IPS DF 6.9 (cell line): ENCODE measurements around the gene NOLC1.

ENCODE experiments used
- DNase-seq: peaks from one replicate; pipeline ENCODE4 v3.0.0-alpha.2; 2013; ENCODE audit warnings: low read depth, low spot score
- H3K27ac ChIP-seq: one replicate; pipeline ENCODE4 v1.5.1; 2013; ENCODE audit warnings: low read length, control low read depth
- H3K27me3 ChIP-seq: 2 replicates; pipeline ENCODE4 v1.6.1; 2013; ENCODE audit warnings: mild to moderate bottlenecking, low read length; ENCODE audit not compliant: control insufficient read depth, insufficient read depth
- H3K36me3 ChIP-seq: 2 replicates; pipeline ENCODE4 v1.6.1; 2013; ENCODE audit warnings: low read length; ENCODE audit not compliant: control insufficient read depth, insufficient read depth
- H3K4me1 ChIP-seq: 2 replicates; pipeline ENCODE4 v1.6.1; 2013; ENCODE audit warnings: low read length; ENCODE audit not compliant: control insufficient read depth, insufficient read depth
- H3K4me3 ChIP-seq: 2 replicates; pipeline ENCODE4 v1.5.1; 2013; ENCODE audit warnings: mild to moderate bottlenecking, low read length
- H3K9me3 ChIP-seq: 2 replicates; pipeline ENCODE4 v1.6.1; 2013; ENCODE audit warnings: low read length, inconsistent platforms; ENCODE audit not compliant: control insufficient read depth, insufficient read depth
- WGBS: extraction: QIAGEN DNeasy Blood & Tissue Kit; methylation state at CpG from one replicate; pipeline ENCODE4 v1.1.7; 2013; ENCODE audit warnings: mixed read lengths, missing lambda C conversion rate; ENCODE audit not compliant: insufficient read length, insufficient coverage; 5-methylcytosine and 5-hydroxymethylcytosine counted together

NOLC1 gene

DNA sequence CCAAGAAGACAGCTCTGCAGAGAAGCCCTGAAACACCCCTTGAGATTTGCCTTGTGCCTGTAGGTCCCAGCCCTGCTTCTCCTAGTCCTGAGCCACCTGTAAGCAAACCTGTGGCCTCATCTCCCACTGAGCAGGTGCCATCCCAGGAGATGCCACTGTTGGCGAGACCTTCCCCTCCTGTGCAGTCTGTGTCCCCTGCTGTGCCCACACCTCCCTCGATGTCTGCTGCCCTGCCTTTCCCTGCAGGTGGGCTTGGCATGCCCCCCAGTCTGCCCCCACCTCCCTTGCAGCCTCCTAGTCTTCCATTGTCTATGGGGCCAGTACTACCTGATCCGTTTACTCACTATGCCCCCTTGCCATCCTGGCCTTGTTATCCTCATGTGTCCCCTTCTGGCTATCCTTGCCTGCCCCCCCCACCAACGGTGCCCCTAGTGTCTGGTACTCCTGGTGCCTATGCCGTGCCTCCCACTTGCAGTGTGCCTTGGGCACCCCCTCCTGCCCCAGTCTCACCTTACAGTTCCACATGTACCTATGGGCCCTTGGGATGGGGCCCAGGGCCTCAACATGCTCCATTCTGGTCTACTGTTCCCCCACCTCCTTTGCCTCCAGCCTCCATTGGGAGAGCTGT is 11.2 kb upstream of the NOLC1 start:
- no peak for DNase-seq
- Histone ChIP-seq H3K4me1 (no peaks in the 10 kb centered on the region), H3K9me3 (no peaks in the 10 kb centered on the region), H3K27ac (no peak overlapping the region), H3K27me3 (no peaks in the 10 kb centered on the region), H3K36me3 (peaks cover 54% of the 10 kb centered on the region), H3K4me3 (no peak overlapping the region)
- no CpG with 5 or more reads among the region's 5 CpGs for WGBS

DNA sequence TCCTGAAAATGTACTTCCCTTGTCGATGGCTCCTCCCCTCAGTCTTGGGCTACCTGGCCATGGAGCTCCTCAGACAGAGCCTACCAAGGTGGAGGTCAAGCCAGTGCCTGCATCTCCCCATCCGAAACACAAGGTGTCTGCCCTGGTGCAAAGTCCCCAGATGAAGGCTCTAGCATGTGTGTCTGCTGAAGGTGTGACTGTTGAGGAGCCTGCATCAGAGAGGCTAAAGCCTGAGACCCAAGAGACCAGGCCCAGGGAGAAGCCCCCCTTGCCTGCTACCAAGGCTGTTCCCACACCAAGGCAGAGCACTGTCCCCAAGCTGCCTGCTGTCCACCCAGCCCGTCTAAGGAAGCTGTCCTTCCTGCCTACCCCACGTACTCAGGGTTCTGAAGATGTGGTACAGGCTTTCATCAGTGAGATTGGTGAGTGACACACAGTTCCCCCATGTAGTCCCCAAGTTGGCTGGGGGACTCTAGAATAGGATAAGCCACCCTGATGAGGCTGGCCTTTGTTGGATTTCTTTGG is 10.5 kb upstream of the NOLC1 start:
- Histone ChIP-seq H3K9me3 (no peaks in the 10 kb centered on the region), H3K4me3 (no peak overlapping the region), H3K36me3 (peaks cover 55% of the 10 kb centered on the region), H3K4me1 (no peaks in the 10 kb centered on the region), H3K27me3 (no peaks in the 10 kb centered on the region), H3K27ac (no peak overlapping the region)
- no CpG with 5 or more reads among the region's 4 CpGs for WGBS
- DNase-seq, result no peak

GRCh38 chr10:102146971-102147428 is 5.2 kb upstream of the NOLC1 start:
- Histone ChIP-seq H3K4me3 (no peak overlapping the region), H3K27me3 (no peaks in the 10 kb centered on the region), H3K27ac (no peak overlapping the region), H3K36me3 (peaks cover 34% of the 10 kb centered on the region), H3K9me3 (no peaks in the 10 kb centered on the region), H3K4me1 (peaks cover 2% of the 10 kb centered on the region; the same call in 1 of the 2 replicates)
- no CpG with 5 or more reads among the region's 17 CpGs for WGBS
- no peak for DNase-seq

- no CpG with 5 or more reads among the region's 1 CpG for WGBS
- no peaks in the 10 kb centered on the region for H3K27me3 ChIP-seq
- no peak overlapping the region for H3K4me3 ChIP-seq
- H3K4me1 ChIP-seq, result peaks cover 2% of the 10 kb centered on the region; the same call in 1 of the 2 replicates
- DNase-seq, result no peak
- peaks cover 34% of the 10 kb centered on the region for H3K36me3 ChIP-seq
- H3K27ac ChIP-seq, result no peak overlapping the region
- no peaks in the 10 kb centered on the region for H3K9me3 ChIP-seq
These were observed 4.6 kb upstream of the NOLC1 start for GRCh38 chr10:102147561-102147960.

DNA sequence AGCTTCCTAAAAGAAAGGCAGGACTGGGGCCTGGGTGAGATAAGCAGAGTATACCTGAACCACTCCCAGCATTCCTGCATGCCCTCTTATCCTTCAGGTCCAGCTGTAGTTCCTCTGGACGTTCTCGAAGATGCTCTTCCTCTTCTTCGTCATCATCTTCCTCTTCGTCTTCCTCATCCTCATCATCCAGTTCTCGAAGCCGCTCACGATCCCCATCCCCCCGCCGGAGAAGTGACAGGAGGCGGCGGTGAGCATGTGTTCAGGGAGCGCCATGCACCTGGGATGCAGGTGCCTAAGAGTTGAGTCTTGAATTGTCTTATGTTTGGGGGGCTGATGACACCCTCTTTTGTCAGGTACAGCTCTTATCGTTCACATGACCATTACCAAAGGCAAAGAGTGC is 3.9 kb upstream of the NOLC1 start:
- H3K27me3 ChIP-seq, result no peaks in the 10 kb centered on the region
- H3K4me1 ChIP-seq, result peaks cover 2% of the 10 kb centered on the region; the same call in 1 of the 2 replicates
- H3K4me3 ChIP-seq, result no peak overlapping the region
- no peak overlapping the region for H3K27ac ChIP-seq
- no peak for DNase-seq
- WGBS, result 100% methylated on average over 6 of the region's 13 CpGs
- H3K36me3 ChIP-seq, result peaks cover 30% of the 10 kb centered on the region
- H3K9me3 ChIP-seq, result no peaks in the 10 kb centered on the region

GRCh38 chr10:102150970-102151773 is 1.0 kb upstream of the NOLC1 start:
- no peak overlapping the region for H3K27ac ChIP-seq
- no peaks in the 10 kb centered on the region for H3K9me3 ChIP-seq
- DNase-seq, result no peak
- peaks cover 2% of the 10 kb centered on the region; the same call in 1 of the 2 replicates for H3K4me1 ChIP-seq
- no CpG with 5 or more reads among the region's 3 CpGs for WGBS
- no peak overlapping the region; the same call in 1 of the 2 replicates for H3K4me3 ChIP-seq
- no peaks in the 10 kb centered on the region for H3K27me3 ChIP-seq
- peaks cover 21% of the 10 kb centered on the region for H3K36me3 ChIP-seq

- H3K4me3 ChIP-seq, result peak overlapping the region; percentile 92
- no CpG with 5 or more reads among the region's 19 CpGs for WGBS
- DNase-seq, result no peak
These were observed 329 bp downstream of the NOLC1 start for GRCh38 chr10:102152545-102152890.

DNA sequence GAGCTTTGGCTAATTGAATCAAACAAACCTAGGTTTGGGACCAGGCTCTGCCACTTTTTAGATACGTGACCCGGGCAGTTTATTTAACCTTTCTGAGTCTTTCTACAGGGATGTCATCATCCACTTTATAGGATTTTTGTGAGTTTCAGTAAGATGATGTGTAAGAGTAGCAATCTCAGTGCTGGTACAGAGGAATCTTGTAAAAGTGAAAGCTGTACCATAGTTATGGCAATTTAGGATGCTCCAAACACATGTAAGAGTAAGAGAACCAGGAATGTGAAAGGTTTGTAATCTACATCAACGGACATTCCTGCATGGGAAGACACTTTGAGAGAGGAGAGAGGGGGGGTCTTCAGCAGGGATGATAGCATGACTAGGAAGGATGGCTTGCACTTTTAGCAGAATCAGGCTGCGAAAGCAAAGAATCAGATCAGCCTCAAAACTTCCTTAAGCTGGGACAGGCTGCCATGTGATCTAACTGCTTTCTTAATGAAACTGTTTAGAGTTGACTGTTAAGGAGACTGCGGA is 968 bp downstream of the NOLC1 start:
- no peak for DNase-seq
- no peaks in the 10 kb centered on the region for H3K9me3 ChIP-seq
- no peaks in the 10 kb centered on the region for H3K27me3 ChIP-seq
- peak overlapping the region; percentile 92; the same call in 1 of the 2 replicates for H3K4me3 ChIP-seq
- peaks cover 2% of the 10 kb centered on the region; the same call in 1 of the 2 replicates for H3K4me1 ChIP-seq
- no peak overlapping the region for H3K27ac ChIP-seq
- H3K36me3 ChIP-seq, result peaks cover 22% of the 10 kb centered on the region
- no CpG with 5 or more reads among the region's 5 CpGs for WGBS

More at GRCh38 chr10:102152545-102152890, 329 bp downstream of the NOLC1 start:
- H3K4me1 ChIP-seq, result peaks cover 2% of the 10 kb centered on the region; the same call in 1 of the 2 replicates
- no peaks in the 10 kb centered on the region for H3K27me3 ChIP-seq
- peaks cover 17% of the 10 kb centered on the region for H3K36me3 ChIP-seq
- H3K27ac ChIP-seq, result no peak overlapping the region
- no peaks in the 10 kb centered on the region for H3K9me3 ChIP-seq

- WGBS, result no CpG with 5 or more reads among the region's 11 CpGs
- H3K4me1 ChIP-seq, result peaks cover 2% of the 10 kb centered on the region; the same call in 1 of the 2 replicates
- H3K27ac ChIP-seq, result no peak overlapping the region
- no peaks in the 10 kb centered on the region for H3K27me3 ChIP-seq
- peaks cover 18% of the 10 kb centered on the region for H3K36me3 ChIP-seq
- H3K9me3 ChIP-seq, result no peaks in the 10 kb centered on the region
- DNase-seq, result no peak
- no peak overlapping the region for H3K4me3 ChIP-seq
These were observed 2.4 kb downstream of the NOLC1 start for GRCh38 chr10:102154466-102155116.

DNA sequence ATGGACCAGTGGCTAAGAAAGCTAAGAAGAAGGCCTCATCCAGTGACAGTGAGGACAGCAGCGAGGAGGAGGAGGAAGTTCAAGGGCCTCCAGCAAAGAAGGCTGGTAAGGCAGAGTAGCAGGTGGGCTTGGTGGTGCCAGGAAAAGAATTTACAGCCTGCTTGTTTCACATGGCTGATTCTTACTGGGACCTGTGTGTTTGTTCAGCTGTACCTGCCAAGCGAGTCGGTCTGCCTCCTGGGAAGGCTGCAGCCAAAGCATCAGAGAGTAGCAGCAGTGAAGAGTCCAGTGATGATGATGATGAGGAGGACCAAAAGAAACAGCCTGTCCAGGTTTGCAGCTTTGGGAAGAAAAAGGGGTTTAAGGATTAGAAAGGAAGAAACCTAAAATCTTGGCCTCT is 5.0 kb downstream of the NOLC1 start:
- Histone ChIP-seq H3K4me1 (no peaks in the 10 kb centered on the region), H3K9me3 (no peaks in the 10 kb centered on the region), H3K27ac (no peak overlapping the region), H3K4me3 (no peak overlapping the region), H3K27me3 (no peaks in the 10 kb centered on the region), H3K36me3 (peaks cover 45% of the 10 kb centered on the region)
- WGBS, result no CpG with 5 or more reads among the region's 3 CpGs
- DNase-seq, result no peak
